Measurements from ENCODE around the gene MOB3B. TPM values are rescaled to one million over a fixed set of nuclear protein-coding genes. Genes with fewer than 3 reads are reported as not detected.

Gene MOB3B
- total RNA-seq, 3 donors from 2014 or later (not counting 1 experiment from before 2014, with no cell fraction given), result 0.23 to 0.30 (median 0.28) TPM

DNA sequence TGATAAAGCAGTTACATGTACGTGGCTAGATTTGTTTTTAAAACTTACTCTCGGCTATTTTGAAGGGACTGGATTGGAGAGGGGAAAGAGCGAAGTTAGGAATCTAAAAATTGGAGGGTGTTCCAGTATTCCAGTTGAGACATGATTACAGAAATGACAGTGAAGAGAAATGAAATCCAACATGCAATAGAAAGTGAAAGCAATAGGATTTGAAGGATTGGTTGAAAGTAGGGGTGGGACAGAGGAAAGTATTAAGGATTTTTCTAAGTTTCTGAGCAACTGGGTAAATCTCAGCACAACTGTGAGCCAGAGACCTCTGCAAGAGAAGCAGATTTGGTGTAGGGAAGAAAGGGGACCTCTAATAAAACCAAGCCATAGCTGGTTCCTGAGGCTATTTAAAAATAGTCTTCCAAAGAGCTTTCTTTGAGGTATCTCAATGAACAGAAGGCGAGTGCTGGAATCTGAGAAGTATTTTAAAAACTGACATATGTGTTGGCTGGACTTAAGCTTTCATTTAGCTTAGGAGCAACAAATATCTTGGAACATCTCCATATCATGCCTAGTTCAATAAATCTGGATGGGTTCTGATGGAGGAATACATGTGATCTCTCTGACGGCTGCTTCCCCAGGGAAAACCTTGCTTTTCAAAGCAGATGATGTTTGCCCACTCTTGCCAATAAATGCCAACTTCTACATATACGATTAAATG, 115.9 kb downstream of the MOB3B start:
- Mint-ChIP-seq H3K4me3 (no peak overlapping the region), H3K9me3 (peaks cover 0 to 3% of the 10 kb centered on the region in 2 donors), H3K27ac (no peak overlapping the region), H3K4me1 (no peaks in the 10 kb centered on the region), H3K27me3 (ENCODE audit: low read depth in 2 of 2) (no peaks in the 10 kb centered on the region), H3K36me3 (no peaks in the 10 kb centered on the region)
- Histone ChIP-seq H3K4me3 (ENCODE audit: low read length) (no peak overlapping the region), H3K9me3 (ENCODE audit: control insufficient read depth, insufficient read depth, low read length) (no peaks in the 10 kb centered on the region), H3K4me1 (ENCODE audit: control insufficient read depth, insufficient read depth, low read length) (no peaks in the 10 kb centered on the region), H3K36me3 (ENCODE audit: control insufficient read depth, insufficient read depth, low read length) (no peaks in the 10 kb centered on the region), H3K27me3 (ENCODE audit: control insufficient read depth, insufficient read depth, low read length) (no peaks in the 10 kb centered on the region), H3K27ac (ENCODE audit: low read length) (no peak overlapping the region)
- no peak for ATAC-seq
- WGBS (ENCODE audit: insufficient coverage), result 87% methylated on average over 6 of the region's 6 CpGs
- TF ChIP-seq, protein P1, sequence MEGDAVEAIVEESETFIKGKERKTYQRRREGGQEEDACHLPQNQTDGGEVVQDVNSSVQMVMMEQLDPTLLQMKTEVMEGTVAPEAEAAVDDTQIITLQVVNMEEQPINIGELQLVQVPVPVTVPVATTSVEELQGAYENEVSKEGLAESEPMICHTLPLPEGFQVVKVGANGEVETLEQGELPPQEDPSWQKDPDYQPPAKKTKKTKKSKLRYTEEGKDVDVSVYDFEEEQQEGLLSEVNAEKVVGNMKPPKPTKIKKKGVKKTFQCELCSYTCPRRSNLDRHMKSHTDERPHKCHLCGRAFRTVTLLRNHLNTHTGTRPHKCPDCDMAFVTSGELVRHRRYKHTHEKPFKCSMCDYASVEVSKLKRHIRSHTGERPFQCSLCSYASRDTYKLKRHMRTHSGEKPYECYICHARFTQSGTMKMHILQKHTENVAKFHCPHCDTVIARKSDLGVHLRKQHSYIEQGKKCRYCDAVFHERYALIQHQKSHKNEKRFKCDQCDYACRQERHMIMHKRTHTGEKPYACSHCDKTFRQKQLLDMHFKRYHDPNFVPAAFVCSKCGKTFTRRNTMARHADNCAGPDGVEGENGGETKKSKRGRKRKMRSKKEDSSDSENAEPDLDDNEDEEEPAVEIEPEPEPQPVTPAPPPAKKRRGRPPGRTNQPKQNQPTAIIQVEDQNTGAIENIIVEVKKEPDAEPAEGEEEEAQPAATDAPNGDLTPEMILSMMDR (IDR thresholded peaks at IDR 0.05), result no peak
- intact Hi-C loops (cut with micrococcal nuclease), result no loop called here
- DNase-seq, result no peak

DNA sequence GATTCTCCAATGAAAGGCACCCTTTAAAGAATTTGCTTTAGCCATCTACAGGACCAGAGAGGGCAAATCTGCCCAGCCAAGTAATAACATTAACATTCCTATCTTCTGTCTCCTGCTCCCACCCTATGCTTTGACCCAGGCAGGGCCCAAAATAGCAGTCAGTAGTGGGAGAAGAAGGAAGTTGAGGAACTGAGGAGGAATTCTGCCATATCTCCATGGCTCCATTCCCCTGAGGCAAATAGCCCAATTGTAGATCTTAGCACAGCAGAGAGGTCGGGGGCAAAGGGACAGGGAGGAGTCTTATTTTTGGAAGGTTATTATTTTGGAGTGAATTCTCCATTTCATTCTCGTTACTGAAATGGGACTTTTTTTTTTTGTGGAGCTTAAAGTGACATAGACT, 116.7 kb downstream of the MOB3B start:
- ATAC-seq (no peak), DNase-seq (no peak)
- no peaks in the 10 kb centered on the region for H3K27me3 ChIP-seq (ENCODE audit: control insufficient read depth, insufficient read depth, low read length)
- Mint-ChIP-seq H3K9me3 (peaks cover 0 to 3% of the 10 kb centered on the region in 2 donors), H3K36me3 (no peaks in the 10 kb centered on the region), H3K4me1 (no peaks in the 10 kb centered on the region), H3K27me3 (ENCODE audit: low read depth in 2 of 2) (no peaks in the 10 kb centered on the region), H3K4me3 (no peak overlapping the region), H3K27ac (no peak overlapping the region)
- 94% methylated on average over 2 of the region's 2 CpGs for WGBS (ENCODE audit: insufficient coverage)
- no peaks in the 10 kb centered on the region for H3K36me3 ChIP-seq (ENCODE audit: control insufficient read depth, insufficient read depth, low read length)
- H3K9me3 ChIP-seq (ENCODE audit: control insufficient read depth, insufficient read depth, low read length), result no peaks in the 10 kb centered on the region
- H3K27ac ChIP-seq (ENCODE audit: low read length), result no peak overlapping the region
- H3K4me3 ChIP-seq (ENCODE audit: low read length), result no peak overlapping the region
- intact Hi-C loops (cut with micrococcal nuclease), result no loop called here
- TF ChIP-seq, protein P1 (IDR thresholded peaks at IDR 0.05), result no peak
- no peaks in the 10 kb centered on the region for H3K4me1 ChIP-seq (ENCODE audit: control insufficient read depth, insufficient read depth, low read length)

DNA sequence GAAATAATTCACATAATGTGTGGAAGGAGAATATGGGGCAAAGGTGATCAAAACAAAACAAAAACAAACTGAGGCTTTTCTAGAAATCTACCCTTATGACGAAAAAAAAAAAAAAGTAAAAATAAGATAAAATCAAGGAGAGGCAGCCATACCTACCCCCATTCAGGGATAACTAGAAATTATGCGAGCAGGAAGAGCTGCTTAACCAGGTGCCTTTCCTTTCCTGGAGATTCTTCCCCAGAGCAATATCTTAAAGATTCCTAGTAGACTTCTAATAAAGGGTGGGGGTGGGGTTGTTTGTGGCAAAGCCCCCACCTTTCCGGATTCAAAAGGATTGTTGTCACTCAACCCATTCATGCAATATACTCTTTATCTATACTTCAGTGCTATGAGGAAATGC, 117.5 kb downstream of the MOB3B start:
- Histone ChIP-seq H3K4me1 (ENCODE audit: control insufficient read depth, insufficient read depth, low read length) (no peaks in the 10 kb centered on the region), H3K27ac (ENCODE audit: low read length) (no peak overlapping the region), H3K27me3 (ENCODE audit: control insufficient read depth, insufficient read depth, low read length) (no peaks in the 10 kb centered on the region), H3K36me3 (ENCODE audit: control insufficient read depth, insufficient read depth, low read length) (no peaks in the 10 kb centered on the region), H3K4me3 (ENCODE audit: low read length) (no peak overlapping the region), H3K9me3 (ENCODE audit: control insufficient read depth, insufficient read depth, low read length) (no peaks in the 10 kb centered on the region)
- H3K9me3 Mint-ChIP-seq, result peaks cover 0 to 3% of the 10 kb centered on the region in 2 donors
- H3K27ac Mint-ChIP-seq, result no peak overlapping the region
- H3K36me3 Mint-ChIP-seq, result no peaks in the 10 kb centered on the region
- TF ChIP-seq, protein P1 (IDR thresholded peaks at IDR 0.05), result no peak
- DNase-seq (no peak), ATAC-seq (no peak)
- no peaks in the 10 kb centered on the region for H3K27me3 Mint-ChIP-seq (ENCODE audit: low read depth in 2 of 2)
- no CpG with 5 or more reads among the region's 3 CpGs for WGBS (ENCODE audit: insufficient coverage)
- no peaks in the 10 kb centered on the region for H3K4me1 Mint-ChIP-seq
- no peak overlapping the region for H3K4me3 Mint-ChIP-seq
- intact Hi-C loops (cut with micrococcal nuclease), result no loop called here

DNA sequence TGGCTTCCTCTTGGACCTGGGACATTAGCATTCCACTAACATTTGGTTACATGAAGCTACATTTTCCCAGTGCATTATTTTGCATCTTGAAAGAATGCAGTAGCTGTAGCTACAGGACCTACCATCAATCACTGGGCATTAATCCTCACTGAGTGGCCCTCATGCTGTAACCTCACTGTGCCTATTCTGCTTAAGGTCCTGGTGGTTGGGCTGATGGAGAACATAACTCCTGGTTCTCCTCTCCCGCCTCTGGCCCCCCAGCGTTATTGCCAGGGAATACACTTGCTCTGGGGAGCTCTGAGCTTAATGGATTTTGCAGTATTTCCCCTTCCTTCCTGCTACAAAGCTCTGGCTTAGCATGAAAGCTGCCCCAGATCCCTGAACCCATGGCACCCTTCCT, 121.1 kb downstream of the MOB3B start:
- Histone ChIP-seq H3K27me3 (ENCODE audit: control insufficient read depth, insufficient read depth, low read length) (no peaks in the 10 kb centered on the region), H3K36me3 (ENCODE audit: control insufficient read depth, insufficient read depth, low read length) (no peaks in the 10 kb centered on the region), H3K4me1 (ENCODE audit: control insufficient read depth, insufficient read depth, low read length) (no peaks in the 10 kb centered on the region), H3K9me3 (ENCODE audit: control insufficient read depth, insufficient read depth, low read length) (no peaks in the 10 kb centered on the region), H3K27ac (ENCODE audit: low read length) (no peak overlapping the region), H3K4me3 (ENCODE audit: low read length) (no peak overlapping the region)
- TF ChIP-seq, protein P1 (IDR thresholded peaks at IDR 0.05), result no peak
- Mint-ChIP-seq H3K36me3 (peaks cover 6% of the 10 kb centered on the region), H3K4me1 (no peaks in the 10 kb centered on the region), H3K9me3 (peaks cover 0 to 3% of the 10 kb centered on the region in 2 donors), H3K27me3 (ENCODE audit: low read depth in 2 of 2) (no peaks in the 10 kb centered on the region), H3K27ac (no peak overlapping the region), H3K4me3 (no peak overlapping the region)
- no peak for DNase-seq
- no peak for ATAC-seq
- 88% methylated on average over 2 of the region's 2 CpGs for WGBS (ENCODE audit: insufficient coverage)
- intact Hi-C loops (cut with micrococcal nuclease), result no loop called here

All from natural killer cell (primary cell).